DMS79 treated with DMSO at 0.1 percent for 48 hours (cell line): ENCODE results near the gene RPSA.
"Not testable (repeated sequence)": the region's sequence is repeated elsewhere in the genome, so short reads cannot be mapped to it uniquely, and the experiment has no call there.

ENCODE experiments used
- DNase-seq: peaks from one replicate; lab custom pipeline; 2025; lab: John Stamatoyannopoulos, UW

The RPSA gene

DNA sequence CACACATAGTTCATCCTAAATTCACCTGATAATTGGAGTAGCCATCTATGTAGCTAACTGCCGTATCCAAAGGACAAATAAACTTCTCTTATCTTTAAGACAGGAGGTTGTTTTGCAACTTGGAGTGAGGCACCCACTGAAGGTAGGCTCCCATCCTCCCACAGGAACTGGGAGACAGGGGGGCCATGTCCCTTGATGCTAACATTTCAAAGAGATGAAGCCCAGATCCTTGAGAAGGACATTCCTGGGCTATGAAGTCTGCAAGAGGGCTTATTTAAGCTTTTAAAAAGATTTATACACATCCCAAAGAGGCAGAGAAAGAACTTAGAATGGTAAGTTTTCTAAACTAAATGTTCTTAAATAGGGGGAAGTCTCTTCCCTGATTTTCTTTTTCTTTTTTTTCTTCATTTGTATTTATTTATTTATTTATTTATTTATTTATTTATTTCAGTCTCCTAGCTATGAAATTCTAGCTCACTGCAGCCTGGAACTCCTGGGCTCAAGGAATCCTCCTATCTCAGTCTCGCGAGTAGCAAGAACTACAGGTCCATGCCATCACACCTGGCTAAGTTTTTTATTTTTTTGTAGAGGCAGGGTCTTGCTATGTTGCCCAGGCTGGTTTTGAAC lies 48.2 kb downstream of the RPSA start:
- no peak for DNase-seq

GRCh38 chr3:39456159-39456558 lies 49.6 kb downstream of the RPSA start:
- no peak for DNase-seq

- no peak for DNase-seq
These were observed 50.8 kb downstream of the RPSA start for GRCh38 chr3:39457361-39457760.

DNA sequence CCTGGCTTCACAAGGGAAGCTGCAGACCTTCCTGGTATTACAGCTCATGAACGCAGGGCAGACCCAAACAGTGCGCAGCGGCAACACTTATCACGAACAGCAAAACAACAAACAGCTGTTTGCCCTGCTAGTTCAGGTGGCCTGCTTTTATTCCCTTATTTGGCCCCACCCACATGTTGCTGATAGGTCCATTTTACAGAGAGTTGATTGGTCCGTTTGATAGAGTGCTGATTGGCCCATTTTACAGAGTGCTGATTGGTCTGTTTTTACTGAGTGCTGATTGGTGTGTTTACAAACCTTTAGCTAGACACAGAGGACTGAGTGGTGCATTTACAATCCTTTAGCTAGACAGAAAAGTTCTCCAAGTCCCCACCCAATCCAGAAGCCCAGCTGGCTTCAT lies 52.1 kb downstream of the RPSA start:
- not testable (repeated sequence) for DNase-seq

- DNase-seq = no peak
These were observed 54.2 kb downstream of the RPSA start for GRCh38 chr3:39460677-39461076.
